Activated naive CD8-positive, alpha-beta T cell treated with anti-CD3 and anti-CD28 coated beads for 36 hours (primary cell): ENCODE measurements around the gene PPIB. TPM values are rescaled to one million over a fixed set of nuclear protein-coding genes. Genes with fewer than 3 reads are reported as not detected.
A peak's percentile ranks its signal among the peaks of the same experiment; 100 is the strongest.

Experiments
- DNase-seq: peaks from one replicate; pipeline ENCODE4 v3.0.0; 2021
- H3K27ac Mint-ChIP-seq: one replicate; pipeline ENCODE4 v1.8.0; 2022; ENCODE audit warnings: mild to moderate bottlenecking, moderate library complexity, mixed read lengths
- H3K27me3 Mint-ChIP-seq: one replicate; pipeline ENCODE4 v1.8.0; 2022; ENCODE audit warnings: mild to moderate bottlenecking, mixed read lengths
- H3K36me3 Mint-ChIP-seq: one replicate; pipeline ENCODE4 v1.8.0; 2021; ENCODE audit warnings: mild to moderate bottlenecking, mixed read lengths
- H3K4me1 Mint-ChIP-seq: one replicate; pipeline ENCODE4 v1.8.0; 2021; ENCODE audit warnings: mixed read lengths
- H3K4me3 Mint-ChIP-seq: one replicate; pipeline ENCODE4 v1.8.0; 2022; ENCODE audit warnings: mild to moderate bottlenecking, moderate library complexity, mixed read lengths
- H3K9me3 Mint-ChIP-seq: one replicate; pipeline ENCODE4 v1.8.0; 2022; ENCODE audit warnings: mixed read lengths
- total RNA-seq, 2 experiments: library from RNA; stranded (reverse); gene quantifications; one replicate each; pipeline ENCODE4 v1.2.3, GENCODE V29; 2021

PPIB gene
- total RNA-seq, 2 experiments from 2014 or later, result 315 to 318 TPM

DNA sequence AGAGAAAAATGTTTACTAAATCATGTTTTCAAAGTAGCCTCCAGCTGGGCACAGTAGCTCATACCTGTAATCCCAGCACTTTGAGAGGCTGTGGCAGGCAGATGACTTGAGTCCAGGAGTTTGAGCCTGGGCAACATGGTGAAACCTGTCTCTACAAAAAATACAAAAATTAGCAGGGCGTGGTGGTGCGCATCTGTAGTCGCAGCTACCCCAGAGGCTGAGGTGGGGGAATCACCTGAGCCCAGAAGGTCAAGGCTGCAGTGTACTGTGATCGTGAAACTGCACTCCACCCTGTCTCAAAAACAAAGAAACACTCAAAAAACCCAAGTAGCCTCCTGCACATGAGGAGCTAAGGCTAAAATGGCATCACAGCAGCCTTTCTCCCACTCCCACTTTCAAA, 1.6 kb upstream of the PPIB start:
- DNase-seq, result no peak
- Mint-ChIP-seq H3K36me3 (peaks cover 19% of the 10 kb centered on the region), H3K4me1 (peaks cover 31% of the 10 kb centered on the region), H3K4me3 (peak overlapping the region; percentile 89), H3K27ac (peak overlapping the region; percentile 93), H3K9me3 (no peaks in the 10 kb centered on the region), H3K27me3 (no peaks in the 10 kb centered on the region)

DNA sequence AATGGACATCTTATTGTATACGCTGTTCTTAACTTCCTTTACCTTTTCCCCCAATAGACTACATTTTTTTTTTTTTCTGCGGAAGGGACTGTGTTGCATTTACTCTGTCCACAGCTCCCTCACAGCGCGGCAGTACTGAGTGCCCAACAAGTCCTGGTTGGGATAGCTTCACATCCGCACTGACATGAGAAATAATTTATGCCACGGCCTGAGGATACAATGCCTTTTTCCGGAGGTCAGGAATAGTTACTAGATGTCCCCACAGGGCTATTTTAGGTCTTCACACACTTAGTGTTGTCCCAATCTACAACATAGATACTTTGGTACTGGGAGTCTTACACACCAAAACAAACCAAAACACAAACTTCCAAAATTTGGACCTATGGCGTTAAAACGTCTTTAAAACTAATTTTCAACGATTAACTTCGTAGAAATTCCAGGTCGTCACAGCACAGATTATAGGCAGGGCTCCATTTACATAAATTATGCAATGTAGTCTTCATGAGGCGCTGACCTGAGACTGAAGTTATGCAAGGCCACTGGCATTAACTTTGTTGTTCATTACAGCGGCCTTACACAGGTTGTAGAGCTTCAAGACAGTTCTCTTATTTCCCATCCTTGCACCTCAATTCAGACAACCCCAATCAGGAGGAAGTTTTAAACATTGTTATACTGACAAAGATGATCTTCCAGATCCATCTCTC, 989 bp upstream of the PPIB start:
- no peak for DNase-seq
- Mint-ChIP-seq H3K27ac (peak overlapping the region; percentile 93), H3K4me3 (peak overlapping the region; percentile 89), H3K36me3 (peaks cover 22% of the 10 kb centered on the region), H3K27me3 (no peaks in the 10 kb centered on the region), H3K4me1 (peaks cover 36% of the 10 kb centered on the region), H3K9me3 (no peaks in the 10 kb centered on the region)

DNA sequence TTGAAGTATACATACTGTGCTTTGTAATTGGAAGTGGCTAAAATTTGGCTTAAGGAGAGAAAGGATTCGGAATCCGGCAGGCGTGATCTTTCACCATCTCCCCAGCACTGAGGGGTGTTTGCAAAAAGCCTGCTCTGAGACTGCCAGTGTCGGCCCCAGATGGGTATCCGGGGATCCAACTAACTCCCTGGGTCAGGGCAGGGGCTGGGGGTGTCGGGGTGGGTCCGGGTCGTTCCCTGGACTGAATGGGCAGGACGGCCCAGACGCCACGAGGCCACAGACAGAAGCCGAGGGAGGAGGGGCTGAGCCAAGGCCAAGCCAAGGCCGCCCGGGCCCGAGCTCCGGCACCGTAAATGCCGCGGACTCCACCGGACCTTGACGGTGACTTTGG, 349 bp downstream of the PPIB start:
- Mint-ChIP-seq H3K27ac (peak overlapping the region; percentile 87), H3K4me3 (peak overlapping the region; percentile 90), H3K36me3 (peaks cover 31% of the 10 kb centered on the region), H3K4me1 (peaks cover 45% of the 10 kb centered on the region), H3K27me3 (no peaks in the 10 kb centered on the region), H3K9me3 (no peaks in the 10 kb centered on the region)
- no peak for DNase-seq

DNA sequence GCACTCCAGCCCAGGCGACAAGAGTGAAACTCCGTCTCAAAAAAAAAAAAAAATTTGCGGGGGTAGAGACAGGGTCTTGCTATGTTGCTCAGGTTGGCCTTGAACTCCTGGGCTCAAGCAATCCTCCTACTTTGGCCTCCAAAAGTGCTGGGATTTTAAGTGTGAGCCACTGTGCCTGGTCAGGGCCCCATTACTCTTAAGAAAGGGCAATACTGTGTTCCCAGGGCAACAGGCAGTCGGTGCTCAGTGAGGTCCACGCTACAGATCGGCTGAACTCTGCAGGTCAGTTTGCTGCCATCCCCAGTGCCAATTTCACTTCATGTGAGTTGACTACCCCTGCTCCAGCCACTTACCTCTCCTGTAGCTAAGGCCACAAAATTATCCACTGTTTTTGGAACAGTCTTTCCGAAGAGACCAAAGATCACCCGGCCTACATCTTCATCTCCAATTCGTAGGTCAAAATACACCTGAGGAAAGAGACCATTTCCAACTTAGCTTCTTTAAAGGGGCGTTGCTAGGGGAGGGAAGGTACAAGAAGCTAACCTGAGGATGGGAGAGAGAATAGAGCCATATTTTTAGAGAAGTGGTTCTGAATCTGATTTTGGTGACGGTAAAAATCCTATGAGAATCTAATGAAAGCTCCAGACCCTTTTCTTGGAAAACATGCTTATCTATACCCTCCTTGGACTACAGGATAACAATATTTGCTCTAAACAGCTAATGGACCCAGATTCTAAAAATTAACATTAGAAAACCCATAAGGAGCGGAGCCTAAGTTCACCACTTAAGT, 939 bp downstream of the PPIB start:
- Mint-ChIP-seq H3K27ac (peak overlapping the region; percentile 87), H3K9me3 (no peaks in the 10 kb centered on the region), H3K36me3 (peaks cover 30% of the 10 kb centered on the region), H3K27me3 (no peaks in the 10 kb centered on the region), H3K4me1 (peaks cover 45% of the 10 kb centered on the region), H3K4me3 (peak overlapping the region; percentile 90)
- no peak for DNase-seq

DNA sequence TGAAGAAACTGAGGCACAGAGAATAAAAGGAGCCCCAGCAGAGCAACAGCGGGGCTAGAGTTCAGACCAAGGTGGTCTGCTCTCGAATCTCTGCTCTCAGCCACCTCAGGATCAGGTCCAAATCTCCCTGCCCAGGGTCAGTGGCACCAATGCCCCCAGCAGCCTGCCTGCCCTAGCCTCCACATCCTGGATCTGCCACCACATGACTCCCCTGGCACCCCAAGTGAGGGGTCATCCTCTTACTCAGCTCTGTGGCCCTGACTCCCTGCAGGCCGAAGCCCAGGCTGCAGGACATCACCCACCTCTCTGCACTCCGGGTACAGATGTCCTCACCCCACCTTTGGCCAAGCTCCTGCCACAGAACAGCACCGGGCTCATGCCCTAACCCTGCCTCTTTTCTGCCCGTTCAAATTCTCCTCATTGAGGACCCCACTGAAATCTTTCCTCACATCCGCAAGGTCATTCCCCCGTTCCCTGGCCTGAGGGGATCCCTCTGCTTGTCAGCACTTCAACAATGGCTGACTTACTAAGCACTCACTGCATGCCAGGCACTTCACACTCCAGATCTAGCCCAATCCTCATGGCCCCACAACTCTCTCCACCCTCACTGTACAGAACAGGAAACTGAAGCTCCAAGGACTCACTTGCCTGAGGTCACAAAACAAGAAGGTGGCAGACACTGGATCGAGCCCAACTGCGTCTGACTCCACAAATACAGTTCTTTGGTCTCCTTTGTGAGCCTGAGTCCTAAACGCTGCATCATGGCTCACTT, 4.3 kb downstream of the PPIB start:
- peaks cover under 1% of the 10 kb centered on the region for H3K27me3 Mint-ChIP-seq
- DNase-seq, result no peak
- H3K36me3 Mint-ChIP-seq, result peaks cover 36% of the 10 kb centered on the region
- peak overlapping the region; percentile 55 for H3K27ac Mint-ChIP-seq
- no peaks in the 10 kb centered on the region for H3K9me3 Mint-ChIP-seq
- H3K4me3 Mint-ChIP-seq, result no peak overlapping the region
- H3K4me1 Mint-ChIP-seq, result peaks cover 33% of the 10 kb centered on the region

DNA sequence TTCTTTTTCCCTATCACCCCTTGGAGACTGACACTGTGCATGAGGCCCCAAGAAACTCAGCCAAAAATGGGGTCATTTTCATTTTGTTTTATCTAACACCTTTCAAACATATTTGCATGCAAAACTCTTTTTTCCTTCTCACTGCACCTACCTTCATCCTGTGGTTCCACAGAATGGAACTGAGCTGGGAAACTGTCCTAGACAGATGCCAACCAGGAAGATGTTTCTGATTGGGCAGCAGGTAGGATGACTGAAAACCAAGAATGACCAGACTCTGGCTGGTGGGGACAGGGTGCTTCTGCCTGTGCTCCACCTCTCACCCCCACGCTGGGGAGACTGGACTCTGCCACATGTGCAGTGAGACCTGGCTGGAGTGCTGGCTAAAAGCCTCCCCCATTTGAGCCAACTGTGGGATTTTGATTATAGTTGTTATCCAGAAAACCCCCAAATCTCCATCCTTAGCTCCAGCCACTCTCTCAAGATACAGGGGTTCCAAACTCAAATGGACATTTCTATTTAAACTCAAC, 5.2 kb downstream of the PPIB start:
- Mint-ChIP-seq H3K4me3 (no peak overlapping the region), H3K36me3 (peaks cover 36% of the 10 kb centered on the region), H3K9me3 (no peaks in the 10 kb centered on the region), H3K27ac (peak overlapping the region; percentile 35), H3K27me3 (peaks cover 8% of the 10 kb centered on the region), H3K4me1 (peaks cover 33% of the 10 kb centered on the region)
- no peak for DNase-seq

DNA sequence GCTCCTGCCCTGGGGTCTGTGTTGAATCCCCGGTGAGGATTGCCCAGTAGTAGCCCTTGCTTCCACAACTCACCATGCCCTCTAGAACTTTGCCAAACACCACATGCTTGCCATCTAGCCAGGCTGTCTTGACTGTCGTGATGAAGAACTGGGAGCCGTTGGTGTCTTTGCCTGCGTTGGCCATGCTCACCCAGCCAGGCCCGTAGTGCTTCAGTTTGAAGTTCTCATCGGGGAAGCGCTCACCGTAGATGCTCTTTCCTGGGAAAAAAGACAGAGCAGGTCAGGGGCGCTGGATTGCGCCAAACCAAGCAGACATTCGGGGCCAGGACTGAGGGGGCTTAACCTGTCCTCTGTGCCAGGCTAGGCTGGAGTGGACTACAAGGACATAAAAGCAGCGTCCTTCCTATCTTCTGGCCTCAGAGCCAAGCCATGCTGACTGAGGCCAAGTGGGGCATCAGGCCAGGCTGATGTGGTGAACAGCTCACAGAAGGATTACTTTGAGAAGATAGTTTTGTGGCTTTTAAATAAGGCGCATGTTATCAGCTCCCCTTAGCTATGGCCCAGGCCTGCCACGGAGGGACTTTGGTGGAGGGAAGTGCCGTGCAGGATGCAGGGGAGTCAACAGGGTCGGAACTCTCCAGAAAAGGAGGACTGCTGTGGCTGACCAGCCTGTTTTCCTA, 6.0 kb downstream of the PPIB start:
- H3K9me3 Mint-ChIP-seq, result no peaks in the 10 kb centered on the region
- DNase-seq, result no peak
- no peak overlapping the region for H3K27ac Mint-ChIP-seq
- H3K36me3 Mint-ChIP-seq, result peaks cover 31% of the 10 kb centered on the region
- peaks cover 32% of the 10 kb centered on the region for H3K4me1 Mint-ChIP-seq
- no peak overlapping the region for H3K4me3 Mint-ChIP-seq
- H3K27me3 Mint-ChIP-seq, result peaks cover 11% of the 10 kb centered on the region

DNA sequence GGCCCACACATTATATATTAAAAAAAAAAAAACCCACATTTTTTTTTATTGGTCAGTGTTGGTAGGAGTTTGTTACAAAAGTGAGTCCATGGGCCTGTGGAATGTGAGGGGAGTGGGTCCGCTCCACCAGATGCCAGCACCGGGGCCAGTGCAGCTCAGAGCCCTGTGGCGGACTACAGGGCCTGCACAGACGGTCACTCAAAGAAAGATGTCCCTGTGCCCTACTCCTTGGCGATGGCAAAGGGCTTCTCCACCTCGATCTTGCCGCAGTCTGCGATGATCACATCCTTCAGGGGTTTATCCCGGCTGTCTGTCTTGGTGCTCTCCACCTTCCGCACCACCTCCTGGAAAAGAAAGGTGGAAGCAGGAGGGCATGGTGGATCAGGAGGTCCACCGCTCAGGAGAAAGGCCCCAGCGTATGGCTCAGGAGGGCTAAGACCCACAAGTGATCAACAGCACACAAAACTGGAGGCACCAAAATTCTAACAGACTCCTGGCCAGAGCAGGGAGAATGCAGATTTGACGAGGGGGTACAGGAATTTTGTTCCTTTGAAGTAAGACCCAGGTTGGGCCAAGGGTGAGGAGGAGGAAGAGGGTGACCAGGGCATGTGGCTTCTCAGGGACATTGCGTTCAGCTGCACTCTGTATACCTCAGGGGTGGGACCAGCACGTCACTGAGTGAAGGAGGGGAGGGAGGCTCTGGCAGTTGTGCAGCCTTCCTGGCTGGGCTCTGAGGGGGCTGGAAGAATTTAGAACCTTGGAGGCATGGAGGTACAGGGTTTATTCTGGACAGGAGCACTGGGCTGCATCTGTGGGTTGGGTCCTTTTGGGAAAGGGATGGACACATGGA, 6.8 kb downstream of the PPIB start:
- Mint-ChIP-seq H3K36me3 (peaks cover 26% of the 10 kb centered on the region), H3K4me3 (no peak overlapping the region), H3K27me3 (peaks cover 12% of the 10 kb centered on the region), H3K4me1 (peaks cover 32% of the 10 kb centered on the region), H3K27ac (no peak overlapping the region), H3K9me3 (no peaks in the 10 kb centered on the region)
- DNase-seq, result no peak

DNA sequence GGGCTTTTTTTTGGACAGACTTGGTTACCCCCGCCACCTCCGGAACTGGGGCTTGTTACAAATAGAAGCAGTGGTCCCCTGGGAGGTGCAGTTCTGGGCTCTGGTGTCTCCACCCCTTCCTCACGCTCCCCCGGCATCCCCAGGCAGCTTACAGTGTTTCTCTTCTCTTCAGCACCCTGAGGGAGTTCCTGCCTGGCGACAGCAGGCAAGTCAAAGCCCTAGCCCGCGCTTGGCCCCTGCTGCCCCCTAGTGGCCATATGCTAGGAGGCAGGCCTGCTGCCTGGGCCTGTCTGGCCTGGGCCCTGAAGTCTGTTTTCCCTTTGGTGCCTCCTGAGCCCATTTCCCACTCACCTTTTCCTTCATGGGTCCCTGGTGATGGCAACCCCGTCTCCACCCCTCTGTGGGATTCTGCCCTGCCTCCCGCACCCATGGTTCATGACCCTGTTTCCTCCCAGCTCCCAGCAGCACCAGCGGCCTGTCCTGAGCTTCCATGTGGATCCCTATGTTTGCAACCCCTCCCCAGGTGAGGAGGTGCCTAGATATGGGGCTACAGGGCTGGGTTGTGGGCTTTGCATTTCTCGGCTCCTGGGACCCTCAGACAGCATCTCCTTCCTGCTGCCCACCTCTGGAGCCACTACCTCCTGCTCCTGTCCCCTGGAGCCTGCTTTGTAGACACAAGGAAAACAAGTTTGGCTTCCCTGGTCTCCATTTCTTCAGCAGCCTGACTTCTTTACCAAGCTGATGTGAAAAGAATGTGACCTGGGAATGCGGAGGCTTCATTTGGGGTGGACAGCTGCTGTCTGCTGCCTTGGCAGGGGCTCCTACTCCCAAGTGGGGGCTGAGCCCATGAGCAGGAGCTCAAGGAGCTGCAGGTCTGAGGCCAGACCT, 9.1 kb downstream of the PPIB start:
- peak; percentile 90 for DNase-seq
- Mint-ChIP-seq H3K4me3 (peak overlapping the region; percentile 37), H3K36me3 (peaks cover 15% of the 10 kb centered on the region), H3K9me3 (no peaks in the 10 kb centered on the region), H3K27me3 (peaks cover 16% of the 10 kb centered on the region), H3K4me1 (peaks cover 24% of the 10 kb centered on the region), H3K27ac (peak overlapping the region; percentile 6)

DNA sequence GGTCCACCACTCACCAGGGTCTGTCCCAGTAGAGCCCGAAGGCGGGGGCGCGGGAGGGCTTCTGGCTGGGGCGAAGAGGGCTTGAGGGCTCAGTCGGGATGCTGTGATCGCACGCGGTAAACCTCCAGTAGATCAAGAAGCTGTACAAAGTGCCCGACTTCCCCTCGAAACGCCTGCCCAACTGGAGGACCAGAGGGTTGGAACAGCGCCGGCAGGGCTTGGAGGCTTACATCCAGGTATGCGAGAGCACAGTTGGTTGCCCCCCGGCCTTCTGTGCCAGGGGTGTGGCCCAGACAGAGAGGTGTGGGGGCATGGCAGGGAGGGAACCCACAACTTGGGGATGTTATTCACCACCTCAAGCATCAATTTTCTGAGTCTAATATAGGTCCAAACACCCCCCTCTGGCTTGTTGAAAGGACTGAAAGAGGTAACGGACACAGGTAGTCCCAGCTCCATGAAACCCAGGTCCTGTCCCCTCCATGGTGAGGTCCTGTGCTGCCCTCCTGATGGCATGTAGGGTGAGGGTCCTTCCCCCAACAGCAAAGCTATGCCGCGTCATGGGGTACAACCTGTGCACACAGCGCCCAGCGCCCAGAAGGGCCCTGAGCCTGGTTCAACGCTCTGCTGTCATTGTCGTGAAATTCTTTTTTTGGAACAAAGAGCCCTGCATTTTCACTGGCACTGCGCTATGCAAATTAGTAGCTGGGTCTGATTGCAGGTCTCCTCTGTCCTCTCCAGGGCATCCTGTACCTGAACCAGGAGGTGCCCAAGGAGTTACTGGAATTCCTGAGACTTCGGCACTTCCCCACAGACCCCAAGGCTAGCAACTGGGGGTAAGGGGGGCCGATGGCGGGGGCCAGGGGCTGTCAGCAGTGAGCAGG, 10.1 kb downstream of the PPIB start:
- peak; percentile 17 for DNase-seq
- Mint-ChIP-seq H3K27me3 (peaks cover 16% of the 10 kb centered on the region), H3K27ac (peak overlapping the region; percentile 6), H3K36me3 (peaks cover 7% of the 10 kb centered on the region), H3K4me1 (peaks cover 16% of the 10 kb centered on the region), H3K4me3 (peak overlapping the region; percentile 45), H3K9me3 (no peaks in the 10 kb centered on the region)

DNA sequence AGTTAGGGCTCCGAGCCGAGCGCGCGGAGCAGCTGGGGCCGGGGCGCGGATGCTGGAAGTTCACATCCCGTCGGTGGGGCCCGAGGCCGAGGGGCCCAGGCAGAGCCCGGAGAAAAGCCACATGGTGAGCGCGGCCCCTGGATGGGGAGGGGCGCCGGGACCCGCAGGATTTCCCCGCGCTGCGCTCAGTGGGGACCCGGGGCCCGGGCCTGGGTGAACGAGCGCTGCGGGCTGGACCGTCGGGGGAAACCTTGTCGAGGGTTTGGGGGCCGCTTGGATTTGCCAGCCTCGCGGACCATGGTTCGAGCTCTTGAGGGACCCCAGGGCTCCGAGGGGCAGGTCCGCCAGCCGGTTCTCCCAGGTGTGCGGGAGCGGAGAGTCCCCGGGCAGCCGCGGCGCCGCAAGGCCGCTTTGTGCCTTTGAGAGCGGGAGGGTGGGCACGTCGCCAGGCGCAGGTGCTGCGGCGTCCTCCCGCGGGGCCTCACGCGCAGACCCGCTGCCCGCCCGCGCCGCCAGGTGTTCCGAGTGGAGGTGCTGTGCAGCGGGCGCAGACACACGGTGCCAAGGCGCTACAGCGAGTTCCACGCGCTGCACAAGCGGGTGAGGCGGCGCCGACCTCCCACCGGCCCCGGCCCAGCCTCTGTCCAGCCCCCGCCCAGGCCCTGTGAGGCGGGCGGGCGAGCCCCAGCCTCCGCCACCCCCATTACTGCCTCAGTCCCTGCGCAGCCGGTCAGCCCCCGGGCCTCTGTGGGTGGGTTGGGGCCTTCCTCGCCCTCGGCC, 10.9 kb downstream of the PPIB start, which contains the start of gene SNX22:
SNX22 (plus strand) TSS at position 5 of the 780 bp plus-strand sequence; CDS start at position 50, 45 bp downstream.
- H3K4me1 Mint-ChIP-seq, result peaks cover 16% of the 10 kb centered on the region
- peak; percentile 35 for DNase-seq
- H3K9me3 Mint-ChIP-seq, result no peaks in the 10 kb centered on the region
- no peak within 1 kb of the TSS for H3K27ac Mint-ChIP-seq
- peak within 1 kb of the TSS; percentile 59 for H3K4me3 Mint-ChIP-seq
- H3K36me3 Mint-ChIP-seq, result peaks cover 7% of the 10 kb centered on the region
- peaks cover 16% of the 10 kb centered on the region for H3K27me3 Mint-ChIP-seq
